Measurements from ENCODE around the gene TPM1. TPM values are rescaled to one million over a fixed set of nuclear protein-coding genes. Genes with fewer than 3 reads are reported as not detected.

The TPM1 gene
- total and polyA plus RNA-seq, 2 experiments from 2014 or later = 291 to 353 TPM

DNA sequence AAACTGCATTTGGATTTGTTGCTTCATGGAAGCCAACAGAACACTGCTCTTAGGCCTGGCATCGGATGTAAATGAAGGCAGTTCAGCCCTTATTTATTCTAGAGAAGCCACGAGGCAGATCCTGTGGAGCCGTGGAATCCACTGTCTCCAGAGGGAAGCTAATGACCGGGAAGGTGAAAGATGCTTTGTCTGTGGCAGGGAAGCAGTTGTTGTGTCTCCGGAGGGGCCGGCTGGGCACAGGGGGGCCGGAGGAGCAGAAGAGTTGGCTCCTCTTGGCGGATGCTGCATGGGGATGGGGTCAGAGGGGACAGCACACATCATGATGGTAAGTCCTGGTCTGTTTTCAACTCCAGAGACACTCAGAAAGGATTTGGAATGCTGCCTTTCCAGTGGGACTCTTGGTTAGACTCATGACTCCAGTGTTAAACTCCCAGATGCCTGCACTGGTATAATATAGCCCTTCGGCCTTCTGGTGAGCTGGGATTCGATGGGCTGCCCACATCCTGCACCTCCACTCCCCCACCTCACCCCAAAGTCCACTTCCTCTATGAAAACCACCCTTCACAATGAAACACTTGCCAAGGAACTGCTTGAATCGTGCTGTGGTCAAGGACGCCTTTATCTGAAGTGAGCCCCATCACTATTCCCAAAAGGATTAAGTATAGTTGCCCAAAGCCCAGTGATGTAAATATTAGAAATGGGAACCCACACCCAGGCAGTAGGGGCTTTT lies 33.6 kb downstream of the TPM1 start:
- no peaks in the 10 kb centered on the region for H3K9me2 ChIP-seq (replicated peaks; ENCODE audit: insufficient read depth)
- TF ChIP-seq EZH2 (IDR thresholded peaks at IDR 0.05; ENCODE audit: borderline replicate concordance) (no peak), EZH2phosphoT487 (IDR thresholded peaks at IDR 0.05; ENCODE audit: low read depth, severe bottlenecking, unreplicated experiment) (no peak), CTCF (IDR thresholded peaks at IDR 0.05; ENCODE audit: poor library complexity) (no peak)
- H3K27ac ChIP-seq = no peak overlapping the region

DNA sequence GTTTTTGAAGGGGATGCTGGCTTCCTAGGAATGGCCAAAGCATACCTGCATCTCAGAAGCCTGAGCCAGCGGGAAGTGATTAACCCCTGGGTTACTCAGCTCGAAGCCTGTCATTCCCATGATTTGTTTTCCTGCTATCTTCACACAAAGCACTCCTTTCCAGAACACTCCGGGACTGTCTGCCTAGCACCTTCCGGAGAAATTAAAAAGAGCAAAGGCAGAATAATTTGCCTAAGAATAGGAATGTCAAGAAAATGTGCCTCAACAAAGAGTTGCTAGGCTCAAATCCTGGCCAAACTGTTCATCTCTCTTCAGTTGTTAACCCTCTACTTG lies 34.1 kb downstream of the TPM1 start:
- Histone ChIP-seq H3K27ac (no peak overlapping the region), H3K4me2 (no peak overlapping the region), H3K9me3 (ENCODE audit: low read depth) (no peaks in the 10 kb centered on the region), H3K4me1 (ENCODE audit: insufficient read depth) (peaks cover 3% of the 10 kb centered on the region), H3K79me2 (no peaks in the 10 kb centered on the region), H3K4me3 (no peak overlapping the region), H3K27me3 (no peaks in the 10 kb centered on the region), H3K36me3 (replicated peaks; ENCODE audit: insufficient read depth, low read depth) (no peaks in the 10 kb centered on the region), H2AFZ (no peak overlapping the region), H3K9me2 (replicated peaks; ENCODE audit: insufficient read depth) (no peaks in the 10 kb centered on the region), H4K20me1 (ENCODE audit: insufficient read depth, poor library complexity, severe bottlenecking) (no peaks in the 10 kb centered on the region)
- TF ChIP-seq EZH2phosphoT487 (IDR thresholded peaks at IDR 0.05; ENCODE audit: low read depth, severe bottlenecking, unreplicated experiment) (no peak), EZH2 (IDR thresholded peaks at IDR 0.05; ENCODE audit: borderline replicate concordance) (no peak), CTCF (IDR thresholded peaks at IDR 0.05; ENCODE audit: poor library complexity) (no peak)
- no peak for DNase-seq (ENCODE audit: low spot score)
- WGBS (ENCODE audit: low lambda C conversion rate, missing lambda C conversion rate) = 78% methylated on average over 4 of the region's 4 CpGs

More for the DNA sequence above, 33.6 kb downstream of the TPM1 start:
- Histone ChIP-seq H3K4me3 (no peak overlapping the region), H2AFZ (no peak overlapping the region), H3K27me3 (no peaks in the 10 kb centered on the region), H3K4me2 (peak overlapping the region; percentile 34), H3K9me3 (ENCODE audit: low read depth) (no peaks in the 10 kb centered on the region), H3K36me3 (replicated peaks; ENCODE audit: insufficient read depth, low read depth) (no peaks in the 10 kb centered on the region), H4K20me1 (ENCODE audit: insufficient read depth, poor library complexity, severe bottlenecking) (no peaks in the 10 kb centered on the region), H3K4me1 (ENCODE audit: insufficient read depth) (peaks cover 3% of the 10 kb centered on the region), H3K79me2 (no peaks in the 10 kb centered on the region)
- WGBS (ENCODE audit: low lambda C conversion rate, missing lambda C conversion rate) = 77% methylated on average over 12 of the region's 12 CpGs
- no peak for DNase-seq (ENCODE audit: low spot score)

- H3K36me3 ChIP-seq (replicated peaks; ENCODE audit: insufficient read depth, low read depth) = no peaks in the 10 kb centered on the region
- WGBS (ENCODE audit: low lambda C conversion rate, missing lambda C conversion rate) = 41% methylated on average over 6 of the region's 6 CpGs
- H3K9me2 ChIP-seq (replicated peaks; ENCODE audit: insufficient read depth) = no peaks in the 10 kb centered on the region
- H3K4me2 ChIP-seq = no peak overlapping the region
- H3K4me3 ChIP-seq = no peak overlapping the region
- no peak for DNase-seq (ENCODE audit: low spot score)
- TF ChIP-seq CTCF (IDR thresholded peaks at IDR 0.05; ENCODE audit: poor library complexity) (no peak), EZH2phosphoT487 (IDR thresholded peaks at IDR 0.05; ENCODE audit: low read depth, severe bottlenecking, unreplicated experiment) (no peak), EZH2 (IDR thresholded peaks at IDR 0.05; ENCODE audit: borderline replicate concordance) (no peak)
- no peak overlapping the region for H2AFZ ChIP-seq
- no peaks in the 10 kb centered on the region for H4K20me1 ChIP-seq (ENCODE audit: insufficient read depth, poor library complexity, severe bottlenecking)
- H3K9me3 ChIP-seq (ENCODE audit: low read depth) = no peaks in the 10 kb centered on the region
- no peaks in the 10 kb centered on the region for H3K79me2 ChIP-seq
- no peak overlapping the region for H3K27ac ChIP-seq
- no peaks in the 10 kb centered on the region for H3K27me3 ChIP-seq
- peaks cover 6% of the 10 kb centered on the region for H3K4me1 ChIP-seq (ENCODE audit: insufficient read depth)
Observed at GRCh38 chr15:63077952-63078351, 35.4 kb downstream of the TPM1 start.
